CD4-positive, alpha-beta T cell treated with Interferon alpha-2 for 1 hour (primary cell): Measurements from ENCODE around the gene ISX.

ENCODE experiments used
- DNase-seq, 2 donors: peaks; one replicate each; pipeline ENCODE4 v3.0.0-alpha.2; 2020 to 2022

The ISX gene

GRCh38 chr22:35114131-35114980, 48.4 kb downstream of the ISX start:
- DNase-seq: no peak

DNA sequence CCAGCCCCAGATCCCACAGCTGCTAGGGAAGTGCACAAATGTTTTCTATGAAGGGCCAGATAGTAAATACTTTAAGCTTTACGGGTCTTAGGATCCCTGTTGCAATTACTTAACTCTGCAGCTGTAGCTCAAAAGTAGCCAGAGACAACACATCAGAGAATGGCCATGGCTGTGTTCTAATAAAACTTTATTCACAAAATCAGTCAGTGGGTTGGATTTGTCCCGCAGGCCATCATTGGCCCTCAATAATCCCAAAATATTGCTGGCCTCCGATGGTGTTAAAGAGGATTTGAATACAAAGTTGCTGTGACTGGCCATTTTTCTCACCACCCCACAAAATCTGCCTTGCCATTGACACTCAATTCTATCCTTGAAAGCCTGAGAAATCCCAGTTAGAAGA, 49.6 kb downstream of the ISX start:
- DNase-seq: no peak

GRCh38 chr22:35116269-35116668, 50.3 kb downstream of the ISX start:
- DNase-seq: no peak

DNA sequence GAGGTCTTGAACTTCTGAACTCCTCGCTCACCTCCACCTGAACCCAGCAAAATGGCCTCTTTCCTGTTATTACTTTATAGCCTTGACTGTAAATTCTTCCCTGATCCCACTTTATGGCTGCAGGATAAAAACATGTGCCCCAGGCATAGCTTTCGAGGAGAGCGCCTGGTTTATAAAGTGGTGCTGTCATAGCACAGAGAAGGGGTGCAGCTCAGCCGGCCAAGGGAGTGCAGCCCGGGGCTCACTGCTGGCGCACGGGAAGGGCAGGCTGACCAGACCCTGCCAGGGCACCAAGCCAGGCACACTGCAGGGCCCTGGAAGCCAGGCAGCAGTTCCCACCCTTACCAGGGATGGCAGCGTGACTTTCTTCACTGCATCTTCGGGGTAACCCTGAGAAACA, 50.9 kb downstream of the ISX start:
- no peak for DNase-seq

- DNase-seq: no peak
Observed at GRCh38 chr22:35119494-35119893, 53.5 kb downstream of the ISX start.

DNA sequence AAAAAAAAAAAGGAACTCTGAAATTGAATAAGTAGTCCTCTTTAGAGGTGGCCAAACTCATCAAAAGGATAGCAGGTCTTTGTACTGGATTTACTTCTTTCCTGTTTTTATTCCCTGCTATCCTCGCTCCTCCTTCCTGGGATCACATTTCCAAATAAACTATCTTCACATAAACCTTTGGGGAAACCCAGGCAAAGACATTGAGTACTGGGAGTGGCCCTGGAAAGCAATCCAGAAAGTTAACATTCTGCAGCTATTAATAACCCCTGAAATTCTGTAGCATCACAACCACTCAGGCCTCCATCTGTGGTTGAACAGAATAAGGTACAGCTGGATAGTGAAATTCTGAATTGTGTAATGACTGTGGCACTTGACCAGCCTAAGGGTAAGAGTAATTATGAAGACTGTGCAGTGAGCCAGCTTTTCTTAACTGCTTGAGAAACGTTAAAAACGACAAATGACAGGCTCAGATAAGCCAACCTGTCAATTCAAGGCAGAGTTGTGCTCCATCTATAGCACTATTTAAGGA, 58.8 kb downstream of the ISX start:
- DNase-seq: no peak

DNA sequence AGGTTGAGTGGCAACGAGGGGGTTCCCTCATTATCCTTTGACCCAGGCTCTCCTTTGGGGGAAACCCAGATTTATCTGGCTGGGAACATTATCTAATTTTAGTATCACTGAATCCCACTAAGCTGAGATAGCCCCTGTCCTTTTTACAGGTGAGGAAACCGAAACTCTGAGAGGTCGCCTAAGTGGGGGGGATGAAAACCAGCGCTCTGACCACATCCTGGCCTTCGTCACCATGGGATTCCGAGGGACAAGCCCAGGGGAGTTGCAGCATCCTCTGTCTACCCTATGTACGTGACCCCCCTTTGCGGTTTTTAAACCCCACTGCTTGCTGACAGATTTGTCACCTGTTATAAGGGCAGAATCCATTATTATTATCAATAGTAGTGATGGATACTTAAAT, 61.0 kb downstream of the ISX start:
- no peak for DNase-seq

DNA sequence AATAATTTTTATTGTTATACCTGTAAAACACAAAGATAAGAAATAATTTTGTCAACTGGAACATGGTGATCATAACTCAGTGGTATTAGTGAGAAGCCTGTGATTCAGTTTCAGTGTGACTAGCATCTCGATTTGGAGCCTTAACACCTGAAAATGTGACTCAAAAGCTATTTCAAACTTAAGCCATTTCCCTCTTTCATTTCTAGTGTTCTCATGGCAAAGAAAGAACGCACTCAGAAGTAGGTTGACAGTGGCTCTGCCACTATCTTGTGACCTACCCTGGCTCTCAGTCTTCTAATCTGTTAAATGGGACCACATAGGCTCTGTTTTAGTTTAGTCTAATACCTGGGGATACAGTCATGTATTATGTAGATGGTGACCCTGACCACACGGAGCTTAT, 62.7 kb downstream of the ISX start:
- no peak for DNase-seq

GRCh38 chr22:35131525-35132000, 65.6 kb downstream of the ISX start:
- DNase-seq: no peak

- DNase-seq: no peak
Observed at GRCh38 chr22:35132568-35132967, 66.6 kb downstream of the ISX start.

DNA sequence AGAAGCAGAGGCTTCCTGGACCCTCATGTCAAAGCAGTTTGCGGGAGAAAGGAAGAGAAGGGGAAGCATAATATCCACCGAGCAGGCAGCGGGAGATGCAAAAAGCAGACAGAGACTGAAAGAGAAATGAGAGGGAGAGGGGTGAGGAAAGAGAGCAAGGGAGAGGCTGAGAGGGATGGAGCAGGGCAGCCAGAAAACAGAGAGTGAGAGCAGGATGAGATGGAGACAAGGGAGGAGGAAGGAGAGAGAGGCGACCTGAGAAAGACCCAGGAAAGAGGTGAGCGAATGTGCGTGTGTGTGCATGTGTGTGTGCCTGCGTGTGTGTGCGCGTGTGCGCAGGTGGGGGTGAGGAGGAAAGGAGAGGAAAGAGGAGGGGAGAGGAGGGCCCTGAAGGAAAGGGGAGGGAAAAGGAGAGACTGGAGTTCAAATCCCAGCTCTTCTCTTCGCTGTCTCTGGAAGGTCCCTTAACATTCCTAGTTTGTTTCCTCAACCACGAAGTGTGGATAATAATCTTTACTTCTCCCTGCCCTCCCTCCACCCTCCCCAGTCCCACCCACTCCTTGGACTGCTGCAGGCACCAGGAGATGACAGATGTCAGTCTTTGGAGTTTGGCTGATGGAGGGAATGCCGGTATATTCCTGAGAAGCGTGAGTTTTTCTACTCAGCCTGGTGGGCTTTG, 67.9 kb downstream of the ISX start:
- DNase-seq: no peak

- no peak for DNase-seq
Observed at GRCh38 chr22:35134637-35135036, 68.7 kb downstream of the ISX start.

- no peak for DNase-seq
Observed at GRCh38 chr22:35135165-35135564, 69.2 kb downstream of the ISX start.
